HUES48 (cell line): ENCODE results near the gene PLA2G4B.

Experiments
- H3K27ac ChIP-seq: one replicate; pipeline ENCODE4 v1.7.0; 2013; ENCODE audit warnings: low read depth, low read length, inconsistent platforms
- H3K27me3 ChIP-seq: 2 replicates; pipeline ENCODE4 v1.6.1; 2013; ENCODE audit warnings: mild to moderate bottlenecking, low read length; ENCODE audit not compliant: control insufficient read depth, insufficient read depth
- H3K36me3 ChIP-seq: 2 replicates; pipeline ENCODE4 v1.6.1; 2013; ENCODE audit warnings: low read length; ENCODE audit not compliant: control insufficient read depth, insufficient read depth
- H3K4me1 ChIP-seq: 2 replicates; pipeline ENCODE4 v1.6.1; 2013; ENCODE audit warnings: mild to moderate bottlenecking, low read length; ENCODE audit not compliant: control insufficient read depth, insufficient read depth
- H3K4me3 ChIP-seq: 2 replicates; pipeline ENCODE4 v1.5.1; 2013; ENCODE audit warnings: mild to moderate bottlenecking, low read depth, low read length
- H3K9ac ChIP-seq: 2 replicates; pipeline ENCODE4 v1.6.1; 2013; ENCODE audit warnings: mild to moderate bottlenecking, low read depth, low read length, moderate library complexity
- H3K9me3 ChIP-seq: 2 replicates; pipeline ENCODE4 v1.6.1; 2013; ENCODE audit warnings: low read length; ENCODE audit not compliant: control insufficient read depth, insufficient read depth

The PLA2G4B gene

GRCh38 chr15:41851167-41851523 lies 12.5 kb downstream of the PLA2G4B start:
- no peak overlapping the region for H3K27ac ChIP-seq
- H3K9ac ChIP-seq = no peak overlapping the region
- H3K9me3 ChIP-seq = no peaks in the 10 kb centered on the region
- peaks cover 23% of the 10 kb centered on the region for H3K36me3 ChIP-seq
- H3K4me1 ChIP-seq = 0 out of 2 replicates have a peak, but pooled peaks cover 6% of the 10 kb centered on the region
- no peak overlapping the region for H3K4me3 ChIP-seq
- H3K27me3 ChIP-seq = no peaks in the 10 kb centered on the region

DNA sequence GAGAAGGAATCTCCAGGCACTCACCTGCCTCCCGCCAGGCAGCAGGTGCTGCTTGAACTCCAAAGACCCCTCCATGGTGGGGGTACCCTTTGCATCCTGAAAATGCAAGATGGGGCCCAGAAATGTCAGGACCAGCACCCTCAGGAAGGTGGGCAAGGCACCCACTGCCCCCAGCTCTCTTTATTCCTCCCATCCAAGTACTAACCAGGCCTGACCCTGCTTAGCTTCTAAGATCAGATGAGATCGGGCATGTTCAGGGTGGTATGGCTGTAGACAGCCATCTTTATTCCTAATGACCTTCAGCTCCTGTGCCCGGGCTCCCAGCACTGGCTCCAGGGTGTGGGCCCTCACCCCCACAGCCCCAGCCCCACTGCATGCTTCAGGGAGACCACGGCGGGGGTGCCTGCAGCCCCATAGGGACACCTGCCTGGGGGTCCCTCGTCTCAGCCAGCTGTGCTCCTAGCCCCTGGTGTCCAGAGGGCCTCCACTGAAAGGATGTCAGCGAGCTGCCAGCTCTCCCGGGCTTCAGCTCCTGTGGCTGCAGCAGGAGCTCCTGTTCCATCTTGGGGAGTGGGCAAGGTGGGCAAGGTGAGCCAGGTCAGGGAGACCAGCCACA lies 13.2 kb downstream of the PLA2G4B start:
- Histone ChIP-seq H3K27me3 (no peaks in the 10 kb centered on the region), H3K4me3 (no peak overlapping the region), H3K36me3 (peaks cover 15% of the 10 kb centered on the region), H3K9ac (no peak overlapping the region), H3K27ac (no peak overlapping the region), H3K9me3 (no peaks in the 10 kb centered on the region), H3K4me1 (0 out of 2 replicates have a peak, but pooled peaks cover 6% of the 10 kb centered on the region)

- Histone ChIP-seq H3K4me1 (0 out of 2 replicates have a peak, but pooled peaks cover 6% of the 10 kb centered on the region), H3K27ac (no peak overlapping the region), H3K27me3 (no peaks in the 10 kb centered on the region), H3K36me3 (peaks cover 8% of the 10 kb centered on the region), H3K4me3 (no peak overlapping the region), H3K9me3 (no peaks in the 10 kb centered on the region), H3K9ac (no peak overlapping the region)
Observed at GRCh38 chr15:41852736-41853590, 14.3 kb downstream of the PLA2G4B start.

GRCh38 chr15:41853831-41854230 lies 15.2 kb downstream of the PLA2G4B start:
- H3K27ac ChIP-seq = no peak overlapping the region
- H3K9ac ChIP-seq = no peak overlapping the region
- H3K4me1 ChIP-seq = 0 out of 2 replicates have a peak, but pooled peaks cover 6% of the 10 kb centered on the region
- H3K36me3 ChIP-seq = no peaks in the 10 kb centered on the region
- H3K27me3 ChIP-seq = no peaks in the 10 kb centered on the region
- no peaks in the 10 kb centered on the region for H3K9me3 ChIP-seq
- no peak overlapping the region for H3K4me3 ChIP-seq

GRCh38 chr15:41854443-41854842 lies 15.8 kb downstream of the PLA2G4B start:
- Histone ChIP-seq H3K36me3 (no peaks in the 10 kb centered on the region), H3K9ac (no peak overlapping the region), H3K4me1 (0 out of 2 replicates have a peak, but pooled peaks cover 6% of the 10 kb centered on the region), H3K9me3 (no peaks in the 10 kb centered on the region), H3K27me3 (no peaks in the 10 kb centered on the region), H3K27ac (no peak overlapping the region), H3K4me3 (no peak overlapping the region)

DNA sequence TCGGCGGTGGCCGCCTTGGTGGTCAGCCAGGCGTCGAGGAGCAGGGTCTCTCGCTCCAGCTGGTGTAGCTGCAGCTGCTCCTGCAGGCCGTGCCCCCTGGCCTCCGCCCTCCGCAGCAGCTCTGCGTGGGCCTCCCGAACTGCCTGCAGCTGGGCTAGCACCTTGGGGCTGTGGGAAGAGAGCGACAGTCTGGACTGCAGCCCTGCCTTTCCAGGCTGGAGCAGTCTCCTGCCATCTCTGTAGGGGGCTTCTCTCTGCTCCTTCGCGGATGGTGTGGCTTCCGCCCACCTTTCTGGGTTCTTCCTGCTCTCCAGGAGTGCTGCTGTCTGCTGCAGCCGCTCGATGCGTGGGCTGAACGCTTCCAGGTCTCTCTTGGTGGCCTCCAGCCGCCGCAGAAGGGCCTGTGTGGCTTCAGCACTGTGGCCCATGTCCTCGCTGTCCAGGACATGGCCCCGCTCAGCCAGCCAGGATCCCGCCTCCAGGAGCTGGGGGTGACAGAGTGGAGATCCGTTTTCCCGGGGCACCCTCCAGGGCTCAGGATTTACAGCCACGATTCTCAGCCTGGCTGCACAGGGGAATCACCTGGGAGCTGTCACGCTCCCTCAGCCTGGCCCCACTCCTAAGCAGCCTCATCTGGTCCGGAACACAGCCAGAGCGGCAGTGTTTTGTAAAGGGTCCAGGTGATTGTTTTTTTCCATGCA lies 16.8 kb downstream of the PLA2G4B start:
- Histone ChIP-seq H3K27ac (no peak overlapping the region), H3K27me3 (no peaks in the 10 kb centered on the region), H3K9me3 (no peaks in the 10 kb centered on the region), H3K4me1 (0 out of 2 replicates have a peak, but pooled peaks cover 6% of the 10 kb centered on the region), H3K36me3 (no peaks in the 10 kb centered on the region), H3K9ac (no peak overlapping the region), H3K4me3 (no peak overlapping the region)

DNA sequence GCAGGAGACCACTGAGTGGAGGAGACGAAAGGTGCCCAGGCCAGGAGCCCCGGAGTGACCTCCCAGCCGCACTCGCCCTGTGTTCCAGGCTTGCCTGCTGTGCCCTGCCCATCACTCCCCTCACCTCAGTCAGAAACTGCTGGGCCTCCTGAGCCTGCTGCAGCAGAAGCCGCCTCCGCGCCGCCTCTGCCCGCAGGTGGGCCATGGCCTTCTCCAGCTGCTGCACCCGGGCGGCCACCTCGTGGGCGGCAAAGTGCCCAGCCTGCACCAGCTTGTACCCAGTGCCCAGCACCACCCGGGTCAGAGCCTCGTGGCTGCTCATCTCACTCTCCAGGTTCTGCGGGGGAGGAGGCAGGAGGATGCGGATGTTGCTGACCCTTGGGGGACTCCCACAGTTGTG lies 17.6 kb downstream of the PLA2G4B start:
- Histone ChIP-seq H3K4me3 (no peak overlapping the region), H3K9me3 (no peaks in the 10 kb centered on the region), H3K4me1 (0 out of 2 replicates have a peak, but pooled peaks cover 6% of the 10 kb centered on the region), H3K27ac (no peak overlapping the region), H3K27me3 (no peaks in the 10 kb centered on the region), H3K36me3 (no peaks in the 10 kb centered on the region), H3K9ac (no peak overlapping the region)

DNA sequence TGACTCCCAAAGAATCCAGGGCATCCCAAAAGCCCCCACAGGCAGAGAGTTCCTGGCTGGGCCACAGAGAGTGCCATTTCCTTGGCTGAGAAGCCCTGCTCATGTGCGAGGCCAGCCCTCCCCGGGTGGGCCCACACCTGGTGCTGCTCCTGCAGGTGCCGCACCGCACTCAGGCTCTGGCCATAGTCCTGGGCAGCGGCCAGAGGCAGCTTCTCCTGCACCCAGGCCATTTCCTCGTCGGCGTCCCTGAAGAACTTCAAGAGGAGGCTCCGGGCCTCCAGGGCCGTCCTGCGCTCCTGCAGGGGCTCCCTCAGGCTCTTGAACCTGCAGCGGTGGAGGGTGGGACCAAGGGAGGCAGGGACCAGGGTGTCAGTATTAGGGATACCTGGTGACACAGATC lies 18.1 kb downstream of the PLA2G4B start:
- Histone ChIP-seq H3K4me1 (0 out of 2 replicates have a peak, but pooled peaks cover 6% of the 10 kb centered on the region), H3K9ac (no peak overlapping the region), H3K27me3 (no peaks in the 10 kb centered on the region), H3K9me3 (no peaks in the 10 kb centered on the region), H3K4me3 (no peak overlapping the region), H3K36me3 (no peaks in the 10 kb centered on the region), H3K27ac (no peak overlapping the region)

GRCh38 chr15:41857316-41857715 lies 18.7 kb downstream of the PLA2G4B start:
- no peaks in the 10 kb centered on the region for H3K27me3 ChIP-seq
- H3K36me3 ChIP-seq = no peaks in the 10 kb centered on the region
- peaks cover 6% of the 10 kb centered on the region; the same call in 1 of the 2 replicates for H3K4me1 ChIP-seq
- H3K27ac ChIP-seq = no peak overlapping the region
- no peak overlapping the region for H3K9ac ChIP-seq
- H3K4me3 ChIP-seq = no peak overlapping the region
- no peaks in the 10 kb centered on the region for H3K9me3 ChIP-seq

DNA sequence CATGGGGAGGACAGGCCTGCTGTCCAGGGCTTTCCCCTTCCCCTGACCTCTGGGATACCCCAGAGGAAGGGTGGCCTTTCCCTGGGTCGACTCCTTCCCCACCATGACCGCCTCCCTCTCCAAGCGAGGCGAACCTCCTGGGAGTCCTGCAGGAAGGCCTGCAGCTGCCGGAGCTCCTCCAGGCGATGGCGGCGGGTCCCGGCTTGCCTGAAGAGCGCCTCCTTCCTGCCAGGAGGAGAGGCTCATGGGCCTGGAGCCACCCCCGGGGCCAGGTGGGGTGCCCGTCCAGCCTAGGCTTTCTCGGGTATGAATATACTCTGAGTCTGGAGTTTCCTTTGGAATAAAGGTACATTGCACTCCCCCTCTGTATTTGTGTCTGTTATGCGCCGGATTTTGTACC lies 20.1 kb downstream of the PLA2G4B start:
- Histone ChIP-seq H3K27ac (no peak overlapping the region), H3K9me3 (no peaks in the 10 kb centered on the region), H3K4me1 (peaks cover 11% of the 10 kb centered on the region; the same call in 1 of the 2 replicates), H3K4me3 (no peak overlapping the region), H3K27me3 (no peaks in the 10 kb centered on the region), H3K36me3 (no peaks in the 10 kb centered on the region), H3K9ac (no peak overlapping the region)
